GM12878 (cell line): ENCODE results near the gene TOMM5. TPM values are rescaled to one million over a fixed set of nuclear protein-coding genes. Genes with fewer than 3 reads are reported as not detected.

ENCODE experiments used
- ATAC-seq: fragments of 200-7000 bp; cut with Tn5 transposase; 3 replicates; pipeline ENCODE4 v1.9.1; 2020; ENCODE audit warnings: mild to moderate bottlenecking, moderate library complexity
- BruUV-seq: library from RNA; stranded (reverse); fragments of 400-500 nt; replicated peaks from 2 replicates; lab custom pipeline; 2021; lab: Mats Ljungman, UMichigan
- CTCF ChIA-PET: fragments of 300-600 bp; sonication (Branson Sonifier 250); formaldehyde crosslinking; extraction: SDS; loops from one replicate; lab custom pipeline; 2021; ENCODE audit warnings: inconsistent platforms; lab: Yijun Ruan, JAX
- POLR2A ChIA-PET: fragments of 350-600 bp; formaldehyde crosslinking; extraction: SDS; loops from one replicate; lab custom pipeline; 2021; ENCODE audit warnings: inconsistent platforms; lab: Charles Lee
- RAD21 ChIA-PET: fragments of 300-600 bp; sonication (Branson Sonifier 250); formaldehyde crosslinking; loops from one replicate; lab custom pipeline; 2023; ENCODE audit warnings: antibody characterized with exemption; ENCODE audit not compliant: unreplicated experiment; lab: Charles Lee
- SMC1A ChIA-PET: fragments of 300-600 bp; sonication (Branson Sonifier 250); formaldehyde crosslinking; loops from one replicate; lab custom pipeline; 2023; ENCODE audit not compliant: unreplicated experiment, uncharacterized antibody; lab: Charles Lee
- DNase-seq: peaks from one replicate; pipeline ENCODE4 v3.0.0-alpha.2; 2011; ENCODE audit warnings: low read depth, low spot score
- FAIRE-seq: peaks from 3 replicates; lab custom pipeline; 2011; peaks lifted over from hg19 to GRCh38; lab: Jason Lieb, UNC
- H2AFZ ChIP-seq: 2 replicates; pipeline ENCODE4 v1.6.0; 2011; ENCODE audit warnings: low read depth, low read length, control low read depth; ENCODE audit not compliant: control insufficient read depth
- H3K27ac ChIP-seq: 2 replicates; pipeline ENCODE4 v1.5.1; 2011; ENCODE audit warnings: control low read depth; ENCODE audit not compliant: control insufficient read depth, insufficient read depth
- H3K27me3 ChIP-seq, 2 experiments: replicated peaks in 1 of 2; 2 replicates each; pipeline versions ENCODE4 v1.6.0 to v1.6.1; 2011; ENCODE audit warnings: low read length in 1 of 2; ENCODE audit not compliant: control insufficient read depth in 2 of 2, insufficient read depth in 2 of 2
- H3K36me3 ChIP-seq, 2 experiments: 2 replicates each; pipeline ENCODE4 v1.5.1; 2011; ENCODE audit warnings: low read length in 1 of 2; ENCODE audit not compliant: control insufficient read depth in 2 of 2, insufficient read depth in 2 of 2
- H3K4me1 ChIP-seq: 2 replicates; pipeline ENCODE4 v1.6.1; 2011; ENCODE audit warnings: mild to moderate bottlenecking, low read length, moderate library complexity, mixed read lengths; ENCODE audit not compliant: control insufficient read depth, insufficient read depth
- H3K4me2 ChIP-seq: 2 replicates; pipeline ENCODE4 v1.6.0; 2011; ENCODE audit warnings: control low read depth; ENCODE audit not compliant: control insufficient read depth, insufficient read depth
- H3K4me3 ChIP-seq: fragments of 200-600 bp; sonication (generic); 2 replicates; pipeline ENCODE4 v1.5.1; 2016
- H3K79me2 ChIP-seq: 2 replicates; pipeline ENCODE4 v1.6.0; 2011; ENCODE audit warnings: low read length; ENCODE audit not compliant: control insufficient read depth, insufficient read depth
- H3K9ac ChIP-seq: 2 replicates; pipeline ENCODE4 v1.8.0; 2011; ENCODE audit warnings: low read length, control low read depth, mixed read lengths; ENCODE audit not compliant: control insufficient read depth, insufficient read depth
- H3K9me3 ChIP-seq: replicated peaks from 3 replicates; pipeline ENCODE4 v1.5.1; 2011; ENCODE audit warnings: mild to moderate bottlenecking, low read length; ENCODE audit not compliant: control insufficient read depth, insufficient read depth
- H4K20me1 ChIP-seq: 2 replicates; pipeline ENCODE4 v1.6.0; 2011; ENCODE audit not compliant: control insufficient read depth, insufficient read depth
- BHLHE40 ChIP-seq, 2 experiments: fragments of 450-650 bp in 1 of 2; IDR thresholded peaks; 2 replicates each; pipeline ENCODE4 v1.6.1; 2011 to 2017; ENCODE audit warnings: low read depth in 2 of 2, borderline replicate concordance in 1 of 2, improper control_type of control experiment in 1 of 2, low read length in 1 of 2, mild to moderate bottlenecking in 1 of 2
- CBX5 ChIP-seq: sonication (generic); IDR thresholded peaks from 2 replicates; pipeline ENCODE4 v1.6.1; 2016; ENCODE audit warnings: low read depth, moderate library complexity, mild to moderate bottlenecking, inconsistent platforms
- HCFC1 ChIP-seq: fragments of 150-350 bp; IDR thresholded peaks from 2 replicates; pipeline ENCODE4 v1.6.1; 2014; ENCODE audit warnings: low read length
- HDAC6 ChIP-seq: fragments of 200-600 bp; sonication (generic); IDR thresholded peaks from one replicate; pipeline ENCODE4 v1.8.0; 2017; ENCODE audit warnings: antibody characterized with exemption; ENCODE audit not compliant: unreplicated experiment
- KAT2A ChIP-seq: conservative IDR thresholded peaks from 2 replicates; pipeline ENCODE4 v1.6.1; 2011; ENCODE audit warnings: low read depth, low read length; ENCODE audit not compliant: control insufficient read depth
- MEF2B ChIP-seq: fragments of 450-650 bp; IDR thresholded peaks from 2 replicates; pipeline ENCODE4 v1.6.1; 2018; ENCODE audit warnings: mild to moderate bottlenecking, moderate library complexity; ENCODE audit not compliant: partially characterized antibody, poor library complexity, severe bottlenecking
- MTA3 ChIP-seq: IDR thresholded peaks from 2 replicates; pipeline ENCODE4 v1.6.1; 2012; ENCODE audit warnings: low read length, inconsistent platforms, borderline replicate concordance
- MYB ChIP-seq: fragments of 150-350 bp; IDR thresholded peaks from 2 replicates; pipeline ENCODE4 v1.6.1; 2014; ENCODE audit warnings: mild to moderate bottlenecking, low read depth, low read length, borderline replicate concordance
- NR2F1 ChIP-seq: fragments of 450-650 bp; conservative IDR thresholded peaks from 2 replicates; pipeline ENCODE4 v1.6.1; 2017; ENCODE audit warnings: mild to moderate bottlenecking
- NRF1 ChIP-seq: conservative IDR thresholded peaks from 2 replicates; pipeline ENCODE4 v1.6.1; 2011; ENCODE audit warnings: mild to moderate bottlenecking, low read depth, low read length, improper control_type of control experiment
- SMAD5 ChIP-seq: IDR thresholded peaks from 2 replicates; pipeline ENCODE4 v1.6.1; 2016; ENCODE audit warnings: antibody characterized with exemption, low read depth
- SP1 ChIP-seq: IDR thresholded peaks from one replicate; pipeline ENCODE4 v1.6.1; 2011; ENCODE audit warnings: low read depth, low read length
- TAF1 ChIP-seq: IDR thresholded peaks from 2 replicates; pipeline ENCODE4 v1.6.1; 2011; ENCODE audit warnings: mild to moderate bottlenecking, low read depth, low read length, borderline replicate concordance
- TARDBP ChIP-seq: IDR thresholded peaks from 2 replicates; pipeline ENCODE4 v1.6.1; 2016; ENCODE audit warnings: borderline replicate concordance
- ZNF217 ChIP-seq: fragments of 450-650 bp; IDR thresholded peaks from 2 replicates; pipeline ENCODE4 v1.6.1; 2017; ENCODE audit warnings: antibody characterized with exemption, mild to moderate bottlenecking
- WGBS: methylation state at CpG from one replicate; pipeline ENCODE4 v1.1.6; 2016; ENCODE audit warnings: low lambda C conversion rate; ENCODE audit not compliant: insufficient replicate concordance, insufficient coverage; ENCODE audit errors: missing lambda C conversion rate; 5-methylcytosine and 5-hydroxymethylcytosine counted together
- in situ Hi-C: fragments of 300-500 bp; cut with MboI; formaldehyde crosslinking; loops from 9 replicates; pipeline ENCODE4 v1.14.3; 2018; ENCODE audit warnings: mixed read lengths
- intact Hi-C: fragments of 100-400 bp; cut with micrococcal nuclease; formaldehyde crosslinking; loops from one replicate; pipeline ENCODE4 v1.14.2; 2022; ENCODE audit not compliant: unreplicated experiment
- polyA plus RNA-seq, 11 experiments: library from polyadenylated mRNA; depleted of rRNA in 4 of 11; unstranded in 6 of 11; stranded (reverse) in 5 of 11; fragments of >200 nt; fragmentation: Nextera tagmentation in 4 of 11; fragmentation: Illumina TruSeq in 1 of 11; extraction: Ambion mirVana in 4 of 11; extraction: Trizol in 1 of 11; gene quantifications; 1 replicate in 1 of 11; 2 replicates in 10 of 11; pipeline versions ENCODE4 v1.2.1 to v1.2.3, GENCODE V29; 2011 to 2016; ENCODE audit warnings: inconsistent platforms in 2 of 11, missing spikeins in 2 of 11, low read depth in 1 of 11
- total RNA-seq, 4 experiments: library from RNA; depleted of rRNA in 3 of 4; stranded (reverse); fragments of >200 nt in 3 of 4; fragmentation: Illumina TruSeq in 1 of 4; extraction: Trizol in 1 of 4; gene quantifications; 2 replicates each; pipeline versions ENCODE4 v1.2.1 to v1.2.3, GENCODE V29; 2013 to 2021
- TF ChIP-seq, protein P1 (sequence below): IDR thresholded peaks from 2 replicates; pipeline ENCODE4 v1.6.1; 2012; ENCODE audit warnings: low read depth, low read length, improper control_type of control experiment
- TF ChIP-seq, protein P2 (sequence below): IDR thresholded peaks from 2 replicates; pipeline ENCODE4 v1.6.1; 2011; ENCODE audit warnings: borderline replicate concordance, low read depth, mild to moderate bottlenecking, moderate library complexity, mixed read lengths, low read length; ENCODE audit not compliant: insufficient read depth; ENCODE audit errors: extremely low read length

TOMM5 gene
- total and polyA plus RNA-seq, 10 of the 15 experiments (the other 5 are each of a cell fraction or from before 2014, with no cell fraction given), result 152 to 1,143 (median 351) TPM

DNA sequence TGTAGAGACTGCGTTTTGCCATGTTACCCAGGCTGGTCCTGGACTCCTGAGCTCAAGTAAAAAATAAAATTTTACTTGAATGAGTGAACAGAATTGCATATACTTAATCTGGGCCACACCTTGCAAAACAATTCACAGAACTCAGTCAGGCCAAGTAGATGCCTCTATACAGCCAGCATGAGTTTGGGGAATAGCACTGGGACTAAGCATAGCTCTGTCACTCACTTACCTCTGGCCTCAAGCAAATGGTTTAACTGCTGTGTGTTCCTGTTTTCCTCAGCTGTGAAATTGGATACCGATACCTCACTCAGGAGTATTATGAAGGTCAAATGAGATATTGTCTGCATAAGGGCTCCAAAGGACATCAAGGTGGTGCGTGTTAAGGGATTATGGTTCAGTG lies 47.4 kb upstream of the TOMM5 start:
- CTCF ChIA-PET, result no interaction called here
- no TSS peak for BruUV-seq
- Histone ChIP-seq H3K4me2 (no peak overlapping the region), H3K9me3 (no peaks in the 10 kb centered on the region), H3K27me3 (0 out of 4 replicates have a peak, but pooled peaks cover 0 to 3% of the 10 kb centered on the region in 2 experiments), H3K36me3 (no peaks in the 10 kb centered on the region), H3K4me1 (no peaks in the 10 kb centered on the region; the same call in 1 of the 2 replicates), H3K4me3 (no peak overlapping the region)
- in situ Hi-C loops, result no loop called here
- DNase-seq, result no peak
- WGBS, result 46% methylated on average over 3 of the region's 3 CpGs
- RAD21 ChIA-PET, result no interaction called here
- TF ChIP-seq NRF1, result no peak
- TF ChIP-seq MYB, result no peak
- TF ChIP-seq CBX5, result no peak
- no peak for TF ChIP-seq NR2F1
- TF ChIP-seq MEF2B, result no peak
- TF ChIP-seq BHLHE40 (IDR thresholded peaks at IDR 0.05; ENCODE audit: borderline replicate concordance in 1 of 2, low read depth in 2 of 2, low read length in 1 of 2), result no peak
- no peak for TF ChIP-seq SP1
- TF ChIP-seq, protein P1, sequence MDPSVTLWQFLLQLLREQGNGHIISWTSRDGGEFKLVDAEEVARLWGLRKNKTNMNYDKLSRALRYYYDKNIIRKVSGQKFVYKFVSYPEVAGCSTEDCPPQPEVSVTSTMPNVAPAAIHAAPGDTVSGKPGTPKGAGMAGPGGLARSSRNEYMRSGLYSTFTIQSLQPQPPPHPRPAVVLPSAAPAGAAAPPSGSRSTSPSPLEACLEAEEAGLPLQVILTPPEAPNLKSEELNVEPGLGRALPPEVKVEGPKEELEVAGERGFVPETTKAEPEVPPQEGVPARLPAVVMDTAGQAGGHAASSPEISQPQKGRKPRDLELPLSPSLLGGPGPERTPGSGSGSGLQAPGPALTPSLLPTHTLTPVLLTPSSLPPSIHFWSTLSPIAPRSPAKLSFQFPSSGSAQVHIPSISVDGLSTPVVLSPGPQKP, result no peak
- TF ChIP-seq, protein P2, sequence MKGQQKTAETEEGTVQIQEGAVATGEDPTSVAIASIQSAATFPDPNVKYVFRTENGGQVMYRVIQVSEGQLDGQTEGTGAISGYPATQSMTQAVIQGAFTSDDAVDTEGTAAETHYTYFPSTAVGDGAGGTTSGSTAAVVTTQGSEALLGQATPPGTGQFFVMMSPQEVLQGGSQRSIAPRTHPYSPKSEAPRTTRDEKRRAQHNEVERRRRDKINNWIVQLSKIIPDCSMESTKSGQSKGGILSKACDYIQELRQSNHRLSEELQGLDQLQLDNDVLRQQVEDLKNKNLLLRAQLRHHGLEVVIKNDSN, result no peak
- no peak for TF ChIP-seq KAT2A
- TF ChIP-seq ZNF217, result no peak
- TF ChIP-seq HDAC6, result no peak
- no peak for TF ChIP-seq SMAD5
- no peak for TF ChIP-seq TAF1
- TF ChIP-seq MTA3, result no peak
- no peak for TF ChIP-seq HCFC1
- no peak for TF ChIP-seq TARDBP
- TF ChIP-seq, all 136 proteins: peak for 0
- H3K79me2 ChIP-seq, result no peaks in the 10 kb centered on the region
- ATAC-seq (no peak), FAIRE-seq (no peak)
- no peak overlapping the region for H2AFZ ChIP-seq
- intact Hi-C loops, result no loop called here
- SMC1A ChIA-PET, result interaction anchor here (1.3 to 1.5 kb wide), 2 partner anchors 9 to 23 kb away, joined by 3 read pairs; no protein-coding TSS in a partner anchor
- no peak overlapping the region for H3K9ac ChIP-seq
- H4K20me1 ChIP-seq, result no peaks in the 10 kb centered on the region
- POLR2A ChIA-PET, result no interaction called here
- H3K27ac ChIP-seq, result no peak overlapping the region
